Liver (tissue), 9 donors: ENCODE measurements around the gene PPP1R36. TPM values are rescaled to one million over a fixed set of nuclear protein-coding genes. Genes with fewer than 3 reads are reported as not detected.

Experiments
- DNase-seq: peaks from one replicate; pipeline ENCODE4 v3.0.0-alpha.2; 2017; ENCODE audit warnings: low spot score
- H3K27ac ChIP-seq, 2 donors: one replicate each; pipeline ENCODE4 v1.7.0; 2013; ENCODE audit warnings: inconsistent platforms in 2 of 2, low read length in 2 of 2, control low read depth in 1 of 2, low read depth in 1 of 2, mild to moderate bottlenecking in 1 of 2
- H3K27me3 ChIP-seq, 4 donors: one replicate each; pipeline versions ENCODE4 v1.6.1 to v1.7.0; 2013; ENCODE audit warnings: low read length in 3 of 4, inconsistent platforms in 1 of 4, mild to moderate bottlenecking in 1 of 4, moderate library complexity in 1 of 4; ENCODE audit not compliant: control insufficient read depth in 4 of 4, insufficient read depth in 4 of 4
- H3K36me3 ChIP-seq, 4 donors: one replicate each; pipeline versions ENCODE4 v1.6.1 to v1.7.0; 2013; ENCODE audit warnings: low read length in 3 of 4, mild to moderate bottlenecking in 3 of 4, low read depth in 1 of 4, moderate library complexity in 1 of 4; ENCODE audit not compliant: control insufficient read depth in 4 of 4, insufficient read depth in 3 of 4
- H3K4me1 ChIP-seq, 4 donors: one replicate each; pipeline versions ENCODE4 v1.6.1 to v1.7.0; 2013; ENCODE audit warnings: low read length in 3 of 4, mild to moderate bottlenecking in 3 of 4, moderate library complexity in 1 of 4; ENCODE audit not compliant: control insufficient read depth in 4 of 4, insufficient read depth in 4 of 4
- H3K4me3 ChIP-seq, 3 donors: one replicate each; pipeline versions ENCODE4 v1.6.1 to v1.7.0; 2013; ENCODE audit warnings: low read length in 3 of 3, control low read depth in 1 of 3, low read depth in 1 of 3, mild to moderate bottlenecking in 1 of 3
- H3K9ac ChIP-seq, 2 donors: one replicate each; pipeline ENCODE4 v1.7.0; 2013; ENCODE audit warnings: low read length in 2 of 2, mild to moderate bottlenecking in 2 of 2, moderate library complexity in 2 of 2, control low read depth in 1 of 2, low read depth in 1 of 2
- H3K9me3 ChIP-seq, 4 donors: one replicate each; pipeline versions ENCODE4 v1.6.1 to v1.7.0; 2013; ENCODE audit warnings: low read length in 3 of 4; ENCODE audit not compliant: control insufficient read depth in 4 of 4
- EGR1 ChIP-seq, 2 donors: IDR thresholded peaks; 2 replicates each; pipeline ENCODE4 v1.6.1; 2016 to 2018; ENCODE audit warnings: antibody characterized with exemption in 2 of 2, low read depth in 2 of 2
- FOXA1 ChIP-seq: IDR thresholded peaks from 2 replicates; pipeline ENCODE4 v1.6.1; 2016; ENCODE audit warnings: antibody characterized with exemption
- GABPA ChIP-seq, 2 donors: IDR thresholded peaks in 1 of 2; conservative IDR thresholded peaks in 1 of 2; 2 replicates each; pipeline ENCODE4 v1.6.1; 2016; ENCODE audit warnings: antibody characterized with exemption in 2 of 2, mild to moderate bottlenecking in 1 of 2, moderate library complexity in 1 of 2
- HNF4A ChIP-seq, 2 donors: conservative IDR thresholded peaks; 2 replicates each; pipeline ENCODE4 v1.6.1; 2016; ENCODE audit warnings: antibody characterized with exemption in 2 of 2, mild to moderate bottlenecking in 2 of 2
- HNF4G ChIP-seq: IDR thresholded peaks from 2 replicates; pipeline ENCODE4 v1.6.1; 2016; ENCODE audit warnings: antibody characterized with exemption
- JUND ChIP-seq, 2 donors: IDR thresholded peaks; 2 replicates each; pipeline ENCODE4 v1.6.1; 2016; ENCODE audit warnings: antibody characterized with exemption in 2 of 2
- MAX ChIP-seq: IDR thresholded peaks from 2 replicates; pipeline ENCODE4 v1.6.1; 2016; ENCODE audit warnings: antibody characterized with exemption
- NR2F2 ChIP-seq: IDR thresholded peaks from 2 replicates; pipeline ENCODE4 v1.6.1; 2016; ENCODE audit warnings: antibody characterized with exemption
- RAD21 ChIP-seq, 2 donors: IDR thresholded peaks; 2 replicates each; pipeline ENCODE4 v1.6.1; 2016; ENCODE audit warnings: antibody characterized with exemption in 2 of 2, mild to moderate bottlenecking in 2 of 2
- REST ChIP-seq: IDR thresholded peaks from 2 replicates; pipeline ENCODE4 v1.6.1; 2016; ENCODE audit warnings: antibody characterized with exemption, mild to moderate bottlenecking
- RXRA ChIP-seq, 2 donors: IDR thresholded peaks; 2 replicates each; pipeline ENCODE4 v1.6.1; 2017 to 2018; ENCODE audit warnings: antibody characterized with exemption in 2 of 2, mild to moderate bottlenecking in 1 of 2
- SP1 ChIP-seq: IDR thresholded peaks from 2 replicates; pipeline ENCODE4 v1.6.1; 2018; ENCODE audit warnings: antibody characterized with exemption, mild to moderate bottlenecking
- TAF1 ChIP-seq: conservative IDR thresholded peaks from 2 replicates; pipeline ENCODE4 v1.6.1; 2016; ENCODE audit warnings: antibody characterized with exemption, mild to moderate bottlenecking
- YY1 ChIP-seq: IDR thresholded peaks from 2 replicates; pipeline ENCODE4 v1.6.1; 2016; ENCODE audit warnings: antibody characterized with exemption, mild to moderate bottlenecking
- WGBS: extraction: QIAGEN DNeasy Blood & Tissue Kit; methylation state at CpG from one replicate; pipeline ENCODE4 v1.1.7; 2013; 5-methylcytosine and 5-hydroxymethylcytosine counted together
- polyA plus RNA-seq, 2 donors: library from polyadenylated mRNA; stranded (reverse) in 1 of 2; unstranded in 1 of 2; fragments of 200-250 nt in 1 of 2; fragments of >200 nt in 1 of 2; fragmentation: Nextera tagmentation in 1 of 2; extraction: Ambion mirVana in 1 of 2; gene quantifications; one replicate each; pipeline versions ENCODE4 v1.2.1 to v1.2.3, GENCODE V29; 2013 to 2015
- total RNA-seq, 2 donors: library from RNA; depleted of rRNA; stranded (reverse); fragments of >200 nt; gene quantifications; one replicate each; pipeline ENCODE4 v1.2.3, GENCODE V29; 2014
- TF ChIP-seq, protein P1 (sequence below): IDR thresholded peaks from 2 replicates; pipeline ENCODE4 v1.6.1; 2016; ENCODE audit warnings: antibody characterized with exemption
- TF ChIP-seq, protein P2 (sequence below): fragments of 150-350 bp; IDR thresholded peaks from 2 replicates; pipeline ENCODE4 v1.5.1; 2017; ENCODE audit warnings: improper control_type of control experiment, low read depth, low read length; ENCODE audit not compliant: missing input control
- TF ChIP-seq, protein P3 (sequence below): IDR thresholded peaks from 2 replicates; pipeline ENCODE4 v1.6.1; 2016; ENCODE audit warnings: antibody characterized with exemption
- donor health status: healthy.
- donor health status: healthy.
- donor health status: healthy.
- donor health status: healthy.
- donor health status: healthy.

The PPP1R36 gene
- total and polyA plus RNA-seq, 4 donors = 0.08 to 0.09 (median 0.08) TPM; not detected in 1

DNA sequence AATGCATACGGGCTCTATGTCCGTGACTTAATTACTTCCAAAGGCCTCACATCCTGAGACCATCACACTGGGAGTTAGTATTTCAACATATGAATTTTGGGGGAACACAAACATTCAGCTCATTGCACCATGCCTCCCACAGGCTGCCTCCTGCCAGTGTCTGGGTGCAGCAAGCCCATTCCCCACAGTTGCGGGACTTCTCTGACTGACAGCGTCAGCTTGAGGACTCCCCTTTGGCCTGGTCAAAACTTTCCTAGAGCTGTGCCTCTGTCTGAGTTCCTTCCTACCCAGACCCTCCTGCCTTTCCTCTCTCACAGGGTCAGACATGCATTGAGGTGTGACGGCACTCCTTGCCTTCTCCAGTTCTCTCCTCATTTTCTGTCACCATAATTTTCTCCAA lies 27.4 kb downstream of the PPP1R36 start:
- Histone ChIP-seq H3K27me3 (no peaks in the 10 kb centered on the region), H3K4me3 (no peak overlapping the region), H3K4me1 (no peaks in the 10 kb centered on the region), H3K36me3 (no peaks in the 10 kb centered on the region), H3K9me3 (no peaks in the 10 kb centered on the region), H3K9ac (no peak overlapping the region), H3K27ac (no peak overlapping the region)
- TF ChIP-seq GABPA (IDR thresholded peaks at IDR 0.05 in 1 of 2, conservative IDR thresholded peaks at IDR 0.05 in 1 of 2) = no peak
- TF ChIP-seq MAX = no peak
- TF ChIP-seq TAF1 = no peak
- TF ChIP-seq YY1 = no peak
- TF ChIP-seq HNF4G = no peak
- TF ChIP-seq FOXA1 = no peak
- TF ChIP-seq, protein P1, sequence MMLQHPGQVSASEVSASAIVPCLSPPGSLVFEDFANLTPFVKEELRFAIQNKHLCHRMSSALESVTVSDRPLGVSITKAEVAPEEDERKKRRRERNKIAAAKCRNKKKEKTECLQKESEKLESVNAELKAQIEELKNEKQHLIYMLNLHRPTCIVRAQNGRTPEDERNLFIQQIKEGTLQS = no peak
- no peak for TF ChIP-seq SP1
- no peak for TF ChIP-seq HNF4A (conservative IDR thresholded peaks at IDR 0.05)
- TF ChIP-seq JUND (IDR thresholded peaks at IDR 0.05) = no peak
- TF ChIP-seq EGR1 (IDR thresholded peaks at IDR 0.05; ENCODE audit: low read depth in 2 of 2) = no peak
- DNase-seq = no peak
- 88% methylated on average over 5 of the region's 5 CpGs for WGBS

- H3K27me3 ChIP-seq = no peaks in the 10 kb centered on the region
- no peak for TF ChIP-seq YY1
- TF ChIP-seq, protein P1 = no peak
- no peak for TF ChIP-seq JUND (IDR thresholded peaks at IDR 0.05)
- no peak for TF ChIP-seq GABPA (IDR thresholded peaks at IDR 0.05 in 1 of 2, conservative IDR thresholded peaks at IDR 0.05 in 1 of 2)
- TF ChIP-seq MAX = no peak
- no peak for TF ChIP-seq REST
- TF ChIP-seq, protein P2, sequence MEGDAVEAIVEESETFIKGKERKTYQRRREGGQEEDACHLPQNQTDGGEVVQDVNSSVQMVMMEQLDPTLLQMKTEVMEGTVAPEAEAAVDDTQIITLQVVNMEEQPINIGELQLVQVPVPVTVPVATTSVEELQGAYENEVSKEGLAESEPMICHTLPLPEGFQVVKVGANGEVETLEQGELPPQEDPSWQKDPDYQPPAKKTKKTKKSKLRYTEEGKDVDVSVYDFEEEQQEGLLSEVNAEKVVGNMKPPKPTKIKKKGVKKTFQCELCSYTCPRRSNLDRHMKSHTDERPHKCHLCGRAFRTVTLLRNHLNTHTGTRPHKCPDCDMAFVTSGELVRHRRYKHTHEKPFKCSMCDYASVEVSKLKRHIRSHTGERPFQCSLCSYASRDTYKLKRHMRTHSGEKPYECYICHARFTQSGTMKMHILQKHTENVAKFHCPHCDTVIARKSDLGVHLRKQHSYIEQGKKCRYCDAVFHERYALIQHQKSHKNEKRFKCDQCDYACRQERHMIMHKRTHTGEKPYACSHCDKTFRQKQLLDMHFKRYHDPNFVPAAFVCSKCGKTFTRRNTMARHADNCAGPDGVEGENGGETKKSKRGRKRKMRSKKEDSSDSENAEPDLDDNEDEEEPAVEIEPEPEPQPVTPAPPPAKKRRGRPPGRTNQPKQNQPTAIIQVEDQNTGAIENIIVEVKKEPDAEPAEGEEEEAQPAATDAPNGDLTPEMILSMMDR = no peak
- no peak for TF ChIP-seq SP1
- TF ChIP-seq RXRA (IDR thresholded peaks at IDR 0.05) = no peak
- no peak for TF ChIP-seq TAF1
- TF ChIP-seq NR2F2 = no peak
- TF ChIP-seq RAD21 (IDR thresholded peaks at IDR 0.05) = no peak
- TF ChIP-seq, protein P3, sequence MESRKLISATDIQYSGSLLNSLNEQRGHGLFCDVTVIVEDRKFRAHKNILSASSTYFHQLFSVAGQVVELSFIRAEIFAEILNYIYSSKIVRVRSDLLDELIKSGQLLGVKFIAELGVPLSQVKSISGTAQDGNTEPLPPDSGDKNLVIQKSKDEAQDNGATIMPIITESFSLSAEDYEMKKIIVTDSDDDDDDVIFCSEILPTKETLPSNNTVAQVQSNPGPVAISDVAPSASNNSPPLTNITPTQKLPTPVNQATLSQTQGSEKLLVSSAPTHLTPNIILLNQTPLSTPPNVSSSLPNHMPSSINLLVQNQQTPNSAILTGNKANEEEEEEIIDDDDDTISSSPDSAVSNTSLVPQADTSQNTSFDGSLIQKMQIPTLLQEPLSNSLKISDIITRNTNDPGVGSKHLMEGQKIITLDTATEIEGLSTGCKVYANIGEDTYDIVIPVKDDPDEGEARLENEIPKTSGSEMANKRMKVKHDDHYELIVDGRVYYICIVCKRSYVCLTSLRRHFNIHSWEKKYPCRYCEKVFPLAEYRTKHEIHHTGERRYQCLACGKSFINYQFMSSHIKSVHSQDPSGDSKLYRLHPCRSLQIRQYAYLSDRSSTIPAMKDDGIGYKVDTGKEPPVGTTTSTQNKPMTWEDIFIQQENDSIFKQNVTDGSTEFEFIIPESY = no peak
- H3K27ac ChIP-seq = no peak overlapping the region
- no peaks in the 10 kb centered on the region for H3K4me1 ChIP-seq
- WGBS = 90% methylated on average over 7 of the region's 7 CpGs
- no peaks in the 10 kb centered on the region for H3K9me3 ChIP-seq
- H3K36me3 ChIP-seq = no peaks in the 10 kb centered on the region
- no peak overlapping the region for H3K4me3 ChIP-seq
- H3K9ac ChIP-seq = no peak overlapping the region
- DNase-seq = no peak
Observed at GRCh38 chr14:64580467-64580866, 30.7 kb downstream of the PPP1R36 start.
